Activated CD8-positive, alpha-beta T cell treated with anti-CD3 and anti-CD28 coated beads, Interleukin-2, amount 10 ng/mL, durations not matched to agents 7 days and 5 days (primary cell): ENCODE measurements around the gene CREG1. TPM values are rescaled to one million over a fixed set of nuclear protein-coding genes. Genes with fewer than 3 reads are reported as not detected.

Experiments
- ATAC-seq: fragments of 150-1000 bp; cut with Tn5 transposase; one replicate; pipeline ENCODE4 v1.10.0; 2021; ENCODE audit warnings: moderate library complexity
- CTCF ChIA-PET: fragments of 350-600 bp; sonication (Branson Sonifier 250); formaldehyde crosslinking; loops from one replicate; lab custom pipeline; 2021; ENCODE audit warnings: antibody characterized with exemption; lab: Charles Lee
- POLR2A ChIA-PET: fragments of 350-600 bp; sonication (Branson Sonifier 250); formaldehyde crosslinking; loops from one replicate; lab custom pipeline; 2021; ENCODE audit warnings: antibody characterized with exemption; lab: Charles Lee
- DNase-seq: peaks from one replicate; pipeline ENCODE4 v3.0.0-alpha.2; 2020
- H3K27ac Mint-ChIP-seq: one replicate; pipeline ENCODE4 v1.8.0; 2021; ENCODE audit warnings: mild to moderate bottlenecking, mixed read lengths
- H3K27me3 Mint-ChIP-seq: one replicate; pipeline ENCODE4 v1.8.0; 2021; ENCODE audit warnings: low read depth, mixed read lengths
- H3K36me3 Mint-ChIP-seq: one replicate; pipeline ENCODE4 v1.8.0; 2021; ENCODE audit warnings: low read depth, mixed read lengths
- H3K4me1 Mint-ChIP-seq: one replicate; pipeline ENCODE4 v1.8.0; 2021; ENCODE audit warnings: low read depth, mixed read lengths
- H3K4me3 Mint-ChIP-seq: one replicate; pipeline ENCODE4 v1.8.0; 2021; ENCODE audit warnings: mild to moderate bottlenecking, mixed read lengths
- H3K9me3 Mint-ChIP-seq: one replicate; pipeline ENCODE4 v1.8.0; 2022; ENCODE audit warnings: mixed read lengths; ENCODE audit not compliant: insufficient read depth
- total RNA-seq, 2 experiments: library from RNA; stranded (reverse); gene quantifications; one replicate each; pipeline ENCODE4 v1.2.3, GENCODE V29; 2021

CREG1 gene
- total RNA-seq, 2 experiments from 2014 or later, result 7.3 to 7.7 TPM

DNA sequence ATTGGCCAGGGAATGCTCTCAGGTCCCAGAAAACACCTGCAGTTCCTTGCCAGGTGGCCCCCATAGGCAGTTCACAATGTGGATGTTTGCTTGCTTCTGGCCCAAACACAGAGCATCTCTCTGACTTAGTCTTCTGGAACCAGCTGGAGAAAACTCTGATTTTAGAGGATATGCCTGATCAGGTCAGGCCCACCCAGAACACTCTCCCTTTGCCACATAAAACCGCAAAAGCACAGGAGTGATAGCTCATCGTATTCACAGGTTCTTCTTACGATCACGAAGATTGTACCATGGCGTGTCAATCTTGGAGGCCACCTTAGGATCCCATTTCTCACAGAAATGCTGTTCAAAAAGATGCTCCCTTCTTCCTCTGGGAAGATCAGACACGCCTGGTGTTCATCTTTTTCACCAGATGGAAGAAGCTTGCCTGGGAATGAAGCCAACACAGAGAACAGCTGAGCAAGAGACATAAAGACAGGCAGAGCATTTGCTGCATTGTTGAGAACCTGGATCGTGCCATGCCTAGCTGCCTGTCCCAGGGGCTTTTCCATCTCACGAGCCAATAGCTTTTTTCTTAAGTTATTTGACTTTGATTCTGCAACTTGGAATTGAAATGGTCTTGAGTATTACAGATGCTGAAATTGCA, 23.6 kb downstream of the CREG1 start:
- ChIA-PET POLR2A (interaction anchor here (0.5 to 1.3 kb wide), 4 partner anchors 11 to 285 kb away, joined by 3 to 6 read pairs (median 3); partner anchors contain the start of gene CD247), CTCF (interaction anchor here (0.7 to 7.8 kb wide), 12 partner anchors 11 to 262 kb away, joined by 3 to 112 read pairs (median 3); partner anchors contain the start of genes CD247 and CREG1)
- Mint-ChIP-seq H3K4me1 (peaks cover 4% of the 10 kb centered on the region), H3K36me3 (no peaks in the 10 kb centered on the region), H3K4me3 (no peak overlapping the region), H3K27me3 (peaks cover 8% of the 10 kb centered on the region), H3K27ac (no peak overlapping the region), H3K9me3 (no peaks in the 10 kb centered on the region)
- no peak for DNase-seq
- no peak for ATAC-seq

GRCh38 chr1:167528057-167528728, 25.4 kb downstream of the CREG1 start:
- H3K27me3 Mint-ChIP-seq, result peaks cover 16% of the 10 kb centered on the region
- H3K27ac Mint-ChIP-seq, result no peak overlapping the region
- H3K4me1 Mint-ChIP-seq, result peaks cover 4% of the 10 kb centered on the region
- no peak for ATAC-seq
- ChIA-PET POLR2A (interaction anchor here (1.5 kb wide), 1 partner anchor 10 kb away, joined by 4 read pairs; the partner anchor contains the start of gene CD247), CTCF (interaction anchor here (0.9 to 7.8 kb wide), 7 partner anchors 10 to 160 kb away, joined by 3 to 112 read pairs (median 6); partner anchors contain the start of genes CD247 and CREG1)
- no peaks in the 10 kb centered on the region for H3K36me3 Mint-ChIP-seq
- H3K9me3 Mint-ChIP-seq, result no peaks in the 10 kb centered on the region
- no peak overlapping the region for H3K4me3 Mint-ChIP-seq
- no peak for DNase-seq

- Mint-ChIP-seq H3K27ac (no peak overlapping the region), H3K9me3 (no peaks in the 10 kb centered on the region), H3K27me3 (peaks cover 16% of the 10 kb centered on the region), H3K36me3 (no peaks in the 10 kb centered on the region), H3K4me1 (peaks cover 4% of the 10 kb centered on the region), H3K4me3 (no peak overlapping the region)
- DNase-seq (no peak), ATAC-seq (no peak)
- ChIA-PET POLR2A (interaction anchor here (1.0 to 1.3 kb wide), 2 partner anchors 9 to 11 kb away, joined by 3 to 4 read pairs; partner anchors contain the start of gene CD247), CTCF (interaction anchor here (0.7 to 1.9 kb wide), 3 partner anchors 9 to 126 kb away, joined by 3 to 7 read pairs (median 7); partner anchors contain the start of gene CD247)
Measured at GRCh38 chr1:167526667-167527383, 26.7 kb downstream of the CREG1 start.

- no peaks in the 10 kb centered on the region for H3K36me3 Mint-ChIP-seq
- H3K27me3 Mint-ChIP-seq, result peaks cover 12% of the 10 kb centered on the region
- no peak for DNase-seq
- ChIA-PET CTCF (interaction anchor here (1.0 to 3.1 kb wide), 4 partner anchors 9 to 123 kb away, joined by 3 to 21 read pairs (median 5); no protein-coding TSS in a partner anchor), POLR2A (no interaction called here)
- H3K4me3 Mint-ChIP-seq, result no peak overlapping the region
- no peaks in the 10 kb centered on the region for H3K9me3 Mint-ChIP-seq
- H3K27ac Mint-ChIP-seq, result no peak overlapping the region
- ATAC-seq, result no peak
- H3K4me1 Mint-ChIP-seq, result peaks cover 16% of the 10 kb centered on the region
Measured at GRCh38 chr1:167524651-167525050, 28.9 kb downstream of the CREG1 start.

DNA sequence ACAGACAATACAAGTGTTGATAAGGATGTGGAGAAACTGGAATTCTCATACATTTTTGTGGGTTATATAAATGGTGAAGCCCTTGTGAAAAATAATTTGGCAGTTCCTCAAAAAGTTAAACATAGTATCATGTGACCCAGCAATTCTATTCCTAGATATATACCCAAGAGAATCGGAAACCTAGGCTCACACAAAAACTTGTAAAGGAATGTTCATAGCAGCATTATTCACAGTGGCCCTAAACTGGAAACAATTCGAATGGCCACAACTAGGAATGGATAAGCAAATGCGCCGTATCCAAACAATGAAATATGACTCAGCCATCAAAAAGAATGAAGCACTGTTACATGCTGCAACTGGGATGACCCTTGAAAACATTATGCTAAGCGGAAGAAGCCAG, 31.3 kb downstream of the CREG1 start:
- no peaks in the 10 kb centered on the region for H3K9me3 Mint-ChIP-seq
- H3K4me1 Mint-ChIP-seq, result peaks cover 25% of the 10 kb centered on the region
- H3K36me3 Mint-ChIP-seq, result peaks cover 12% of the 10 kb centered on the region
- ChIA-PET POLR2A (no interaction called here), CTCF (no interaction called here)
- no peak overlapping the region for H3K27ac Mint-ChIP-seq
- peaks cover 12% of the 10 kb centered on the region for H3K27me3 Mint-ChIP-seq
- DNase-seq (no peak), ATAC-seq (no peak)
- H3K4me3 Mint-ChIP-seq, result no peak overlapping the region

GRCh38 chr1:167520711-167521206, 32.8 kb downstream of the CREG1 start:
- peaks cover 31% of the 10 kb centered on the region for H3K4me1 Mint-ChIP-seq
- DNase-seq (no peak), ATAC-seq (no peak)
- ChIA-PET POLR2A (no interaction called here), CTCF (interaction anchor here (1.0 to 7.5 kb wide), 3 partner anchors 10 to 66 kb away, joined by 3 to 112 read pairs (median 51); no protein-coding TSS in a partner anchor)
- peaks cover 12% of the 10 kb centered on the region for H3K27me3 Mint-ChIP-seq
- H3K27ac Mint-ChIP-seq, result no peak overlapping the region
- H3K4me3 Mint-ChIP-seq, result no peak overlapping the region
- H3K9me3 Mint-ChIP-seq, result no peaks in the 10 kb centered on the region
- H3K36me3 Mint-ChIP-seq, result peaks cover 27% of the 10 kb centered on the region

DNA sequence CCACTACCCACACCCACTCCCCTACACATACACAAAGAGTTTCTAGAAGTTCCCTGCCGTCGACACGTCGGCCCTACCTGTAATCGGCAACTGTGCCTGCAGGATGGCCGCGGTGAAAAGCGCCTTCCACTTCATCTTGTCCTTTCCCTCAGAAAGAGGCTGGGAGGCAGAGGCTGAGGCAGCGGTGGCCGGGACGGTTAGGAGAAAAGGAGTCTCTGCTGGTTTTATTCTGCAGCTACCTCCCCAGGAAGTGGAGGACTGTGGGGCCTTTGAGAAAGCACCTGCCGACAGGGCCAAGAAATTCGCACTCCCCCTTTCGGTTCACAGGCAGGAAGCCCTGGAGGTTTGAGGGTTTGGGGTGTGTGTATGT, 35.2 kb downstream of the CREG1 start, which contains the start of gene CD247:
TSS of gene CD247 (minus strand) at position 199 of the 370 bp plus-strand sequence. CDS start at position 135, 64 bp downstream.
- Mint-ChIP-seq H3K27me3 (no peaks in the 10 kb centered on the region), H3K36me3 (peaks cover 49% of the 10 kb centered on the region), H3K4me1 (peaks cover 48% of the 10 kb centered on the region), H3K4me3 (peak within 1 kb of the TSS; percentile 93), H3K27ac (peak within 1 kb of the TSS; percentile 98), H3K9me3 (no peaks in the 10 kb centered on the region)
- DNase-seq, result peak; percentile 89
- ChIA-PET POLR2A (interaction anchor here (1.0 to 6.5 kb wide), 24 partner anchors 8 to 298 kb away, joined by 3 to 60 read pairs (median 7); partner anchors contain the start of genes CREG1 and POU2F1), CTCF (interaction anchor here (0.6 to 7.5 kb wide), 26 partner anchors 8 to 298 kb away, joined by 3 to 112 read pairs (median 6); partner anchors contain the start of gene POU2F1)
- ATAC-seq, result peak; percentile 67

GRCh38 chr1:167517535-167518330, 35.8 kb downstream of the CREG1 start:
- Mint-ChIP-seq H3K27ac (peak overlapping the region; percentile 98), H3K9me3 (no peaks in the 10 kb centered on the region), H3K4me3 (peak overlapping the region; percentile 93), H3K27me3 (no peaks in the 10 kb centered on the region), H3K4me1 (peaks cover 50% of the 10 kb centered on the region), H3K36me3 (peaks cover 51% of the 10 kb centered on the region)
- ATAC-seq, result peak; percentile 81
- DNase-seq, result peak; percentile 85
- ChIA-PET CTCF (interaction anchor here (0.5 to 7.5 kb wide), 29 partner anchors 9 to 298 kb away, joined by 3 to 112 read pairs (median 6); partner anchors contain the start of gene POU2F1), POLR2A (interaction anchor here (0.6 to 6.5 kb wide), 29 partner anchors 9 to 298 kb away, joined by 3 to 60 read pairs (median 7); partner anchors contain the start of genes CREG1, POU2F1 and RCSD1)

GRCh38 chr1:167516404-167517388, 36.9 kb downstream of the CREG1 start:
- no peaks in the 10 kb centered on the region for H3K9me3 Mint-ChIP-seq
- peak overlapping the region; percentile 93 for H3K4me3 Mint-ChIP-seq
- H3K36me3 Mint-ChIP-seq, result peaks cover 61% of the 10 kb centered on the region
- peaks cover 61% of the 10 kb centered on the region for H3K4me1 Mint-ChIP-seq
- peak; percentile 24 for ATAC-seq
- ChIA-PET CTCF (interaction anchor here (0.7 to 7.5 kb wide), 22 partner anchors 10 to 297 kb away, joined by 3 to 112 read pairs (median 10); partner anchors contain the start of genes CREG1 and POU2F1), POLR2A (interaction anchor here (0.7 to 6.5 kb wide), 20 partner anchors 9 to 199 kb away, joined by 3 to 60 read pairs (median 8); partner anchors contain the start of gene RCSD1)
- peak; percentile 67 for DNase-seq
- H3K27ac Mint-ChIP-seq, result peak overlapping the region; percentile 98
- H3K27me3 Mint-ChIP-seq, result no peaks in the 10 kb centered on the region
